Measurements from ENCODE around the gene PRXL2B.

- TF ChIP-seq CTCF (IDR thresholded peaks at IDR 0.05; ENCODE audit: low read length) (no peak), EZH2 (optimal IDR thresholded peaks at IDR 0.05; ENCODE audit: low read depth, low read length) (no peak), EZH2phosphoT487 (IDR thresholded peaks at IDR 0.05; ENCODE audit: low read length) (no peak)
Measured at GRCh38 chr1:2623571-2624337, 37.2 kb downstream of the PRXL2B start.

Data from MM.1S (cell line).